Myocyte (in vitro differentiated cells): ENCODE results near the gene PAM. TPM values are rescaled to one million over a fixed set of nuclear protein-coding genes. Genes with fewer than 3 reads are reported as not detected.

ENCODE experiments used
- DNase-seq: peaks from one replicate; pipeline ENCODE4 v3.0.0-alpha.2; 2012; ENCODE audit warnings: low read depth
- total RNA-seq: library from RNA; depleted of rRNA; stranded (reverse); fragments of >200 nt; gene quantifications from 2 replicates; pipeline ENCODE4 v1.2.3, GENCODE V29; 2014

PAM gene
- total RNA-seq, 1 donor from 2014 or later: 319 TPM

DNA sequence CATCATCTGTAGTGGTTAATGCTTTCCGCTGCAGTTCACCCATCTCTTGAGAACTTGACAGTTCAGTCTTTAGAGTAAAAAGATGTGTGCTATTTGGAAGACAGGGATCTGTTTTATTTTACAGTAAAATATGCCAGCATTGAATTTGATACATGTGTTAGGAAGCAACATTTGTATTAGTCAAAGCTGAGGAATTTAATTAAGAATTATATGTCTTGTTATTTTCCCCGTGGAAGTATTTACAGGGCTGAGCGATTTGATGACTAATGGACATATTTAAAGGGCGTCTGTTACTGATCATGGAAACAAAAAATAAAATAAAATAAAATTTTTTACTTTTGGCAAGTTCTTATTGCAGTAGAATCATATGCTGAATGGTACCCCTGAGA, 101.3 kb downstream of the PAM start:
- peak; percentile 29 for DNase-seq

- DNase-seq: no peak
These were observed 102.1 kb downstream of the PAM start for GRCh38 chr5:102857076-102857818.

GRCh38 chr5:102858221-102858620, 103.1 kb downstream of the PAM start:
- DNase-seq: no peak

DNA sequence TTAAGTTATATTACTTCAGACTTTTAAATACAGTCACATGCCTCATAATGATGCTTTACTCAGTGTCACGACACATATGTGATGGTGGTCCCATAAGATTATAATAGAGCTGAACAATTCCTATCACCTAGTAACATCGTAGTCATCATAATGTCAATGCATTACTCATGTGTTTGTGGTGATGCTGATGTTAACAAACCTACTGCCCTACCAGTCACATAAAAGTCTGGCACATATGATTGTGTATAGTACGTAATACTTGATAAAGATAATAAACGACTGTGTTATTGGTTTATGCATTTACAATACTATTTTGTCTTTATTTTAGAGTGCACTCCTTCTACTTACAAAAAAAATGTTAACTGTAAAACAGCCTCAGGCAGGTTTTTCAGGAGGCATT, 103.7 kb downstream of the PAM start:
- no peak for DNase-seq

GRCh38 chr5:102860035-102860434, 104.9 kb downstream of the PAM start:
- no peak for DNase-seq

- no peak for DNase-seq
These were observed 108.0 kb downstream of the PAM start for GRCh38 chr5:102863058-102863457.

- peak; percentile 24 for DNase-seq
These were observed 108.9 kb downstream of the PAM start for GRCh38 chr5:102863764-102864560.

DNA sequence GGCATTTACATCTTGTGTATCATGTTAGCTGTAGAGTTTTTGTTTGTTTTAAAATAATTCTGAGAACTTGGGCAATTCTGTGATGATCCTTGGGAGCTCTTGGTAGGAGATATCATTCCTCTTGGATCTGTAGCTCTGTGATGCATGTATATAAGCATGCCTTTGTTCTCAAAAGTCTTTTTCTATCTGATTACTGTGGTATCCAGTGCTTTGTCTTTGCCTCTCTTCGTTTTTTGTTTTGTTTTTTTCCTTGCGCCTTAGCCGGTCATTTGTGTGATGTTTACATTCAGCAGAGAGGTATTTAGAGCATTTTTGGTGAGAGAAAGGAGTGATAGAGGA, 110.0 kb downstream of the PAM start:
- no peak for DNase-seq

GRCh38 chr5:102865510-102866236, 110.6 kb downstream of the PAM start:
- peak; percentile 92 for DNase-seq

GRCh38 chr5:102866237-102866600, 111.1 kb downstream of the PAM start:
- DNase-seq: no peak

DNA sequence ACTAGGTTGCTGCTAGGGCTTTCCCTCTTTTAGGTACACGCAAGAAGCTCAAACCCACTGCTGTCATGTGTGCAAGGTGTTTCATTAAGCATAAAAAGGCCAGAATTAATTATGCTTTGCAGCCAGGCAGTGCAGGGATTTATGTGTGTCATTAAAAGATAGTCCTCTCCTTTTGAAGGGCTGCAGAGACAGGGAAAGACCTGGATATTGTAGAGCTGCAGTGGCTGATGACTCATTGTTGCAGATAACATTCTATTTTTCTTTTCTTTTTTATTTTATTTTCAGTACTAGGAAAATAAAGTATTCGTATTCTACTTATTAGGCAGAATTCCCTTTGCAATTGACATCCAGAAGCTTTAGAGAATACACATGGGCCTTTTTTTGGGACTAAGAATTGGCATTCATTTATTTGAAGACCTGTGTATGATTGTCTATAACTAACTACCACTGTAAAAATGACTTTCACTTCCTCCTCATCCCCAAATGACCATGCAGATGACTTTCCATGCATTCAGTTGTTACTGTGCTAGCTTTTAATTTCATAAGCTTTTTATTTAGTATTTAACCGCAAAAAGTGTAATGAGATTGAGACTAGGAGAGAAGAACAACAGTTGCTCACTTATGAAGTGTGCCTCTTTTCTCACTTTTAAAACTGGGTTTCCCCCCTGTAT, 113.0 kb downstream of the PAM start:
- peak; percentile 18 for DNase-seq

GRCh38 chr5:102869230-102869629, 114.1 kb downstream of the PAM start:
- no peak for DNase-seq

DNA sequence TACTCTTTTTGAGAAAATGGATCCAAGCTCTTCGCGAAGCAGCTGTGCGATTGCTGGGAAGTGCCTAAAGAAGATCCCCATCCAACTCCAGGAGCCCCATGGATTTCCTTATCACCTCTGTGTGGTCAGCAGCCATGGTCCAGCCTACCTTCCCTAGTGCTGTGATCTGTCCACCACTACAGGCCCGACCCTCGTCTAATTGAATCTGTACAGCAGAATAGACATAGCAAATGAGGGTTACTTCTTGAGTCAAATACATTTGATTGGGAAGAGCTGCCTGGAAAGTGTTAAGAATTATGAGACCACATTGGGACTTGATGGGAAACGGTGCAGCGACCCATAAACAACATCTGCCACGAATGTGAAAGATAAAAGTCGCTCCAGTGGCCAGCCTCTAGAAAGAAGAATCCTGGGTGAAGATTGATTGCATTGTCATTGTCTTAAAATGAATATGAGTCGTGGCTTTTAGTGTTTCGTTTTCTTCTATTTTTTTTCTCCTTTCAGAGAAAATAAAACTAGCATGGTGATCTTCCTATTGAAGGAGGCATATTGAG, 118.4 kb downstream of the PAM start:
- no peak for DNase-seq

DNA sequence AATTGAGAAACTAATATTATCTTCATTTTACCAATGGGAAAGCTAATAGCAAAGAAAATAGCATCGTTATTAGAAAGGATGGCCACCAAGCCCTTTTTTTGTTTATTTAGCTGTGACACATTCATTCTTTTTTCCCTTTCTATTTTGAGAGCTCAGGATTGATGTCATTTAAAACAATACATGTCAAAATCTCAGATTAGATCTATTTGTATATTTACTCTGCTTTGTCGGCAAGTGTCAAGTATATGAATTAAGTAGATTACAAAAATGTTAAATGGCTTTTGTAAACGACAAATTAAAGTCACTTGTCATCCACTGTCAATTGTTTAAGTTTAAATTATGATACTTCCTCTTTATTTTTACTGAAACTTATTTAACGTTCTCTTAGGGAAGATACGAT, 118.9 kb downstream of the PAM start:
- DNase-seq: no peak

DNA sequence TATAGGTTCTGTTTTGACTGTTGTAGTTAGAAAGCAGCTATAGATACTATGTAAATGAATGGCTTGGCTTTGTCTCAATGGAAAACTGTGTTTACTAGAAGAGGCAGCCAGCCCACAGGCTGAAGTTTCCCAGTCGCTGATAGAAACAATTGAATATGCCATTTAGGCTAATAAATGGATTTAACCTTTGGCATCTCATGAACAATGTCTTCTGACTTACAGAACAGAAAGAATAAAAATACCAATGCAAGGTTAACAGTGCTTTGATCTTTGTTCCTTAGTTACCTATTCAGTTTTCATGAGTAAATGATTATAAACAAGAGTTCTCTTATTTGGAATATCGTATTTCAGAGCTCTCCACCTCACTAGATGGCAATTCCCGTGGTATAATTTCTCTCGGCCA, 120.6 kb downstream of the PAM start:
- DNase-seq: no peak

DNA sequence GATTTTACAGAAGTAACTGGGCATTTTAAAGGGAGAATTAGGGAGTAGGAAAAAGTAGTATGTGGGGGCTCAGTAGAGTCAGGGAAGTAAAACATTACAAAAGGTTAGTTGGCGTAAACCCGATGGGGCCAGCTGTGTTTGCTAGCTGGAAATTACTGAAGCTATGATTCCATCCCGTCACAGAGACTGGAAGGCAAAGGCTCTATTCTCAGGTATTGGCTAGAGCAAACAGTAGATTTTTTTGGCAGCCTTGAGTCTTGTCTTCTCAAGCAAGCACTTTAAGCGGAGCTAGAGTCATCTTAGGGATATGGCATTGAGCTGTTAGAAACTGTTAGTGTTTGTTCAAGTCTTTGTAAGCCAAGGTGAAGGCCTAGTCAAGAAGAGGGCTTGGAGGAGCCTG, 121.5 kb downstream of the PAM start:
- no peak for DNase-seq

DNA sequence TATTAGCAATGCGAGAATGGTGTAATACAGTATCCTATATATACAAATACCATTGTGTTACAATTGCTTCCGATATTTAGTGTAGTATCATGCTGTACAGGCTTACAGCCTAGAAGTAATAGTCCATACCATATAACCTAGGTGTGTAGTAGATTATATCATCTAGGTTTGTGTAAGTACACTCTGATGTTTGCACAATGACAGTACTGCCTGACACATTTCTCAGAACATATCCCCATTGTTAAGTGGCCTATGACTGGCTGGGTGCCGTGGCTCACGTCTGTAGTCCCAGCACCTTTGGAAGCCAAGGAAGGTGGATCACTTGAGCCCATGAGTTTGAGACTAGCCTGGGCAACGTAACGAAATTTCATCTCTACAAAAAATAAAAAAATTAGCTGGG, 124.6 kb downstream of the PAM start:
- no peak for DNase-seq

DNA sequence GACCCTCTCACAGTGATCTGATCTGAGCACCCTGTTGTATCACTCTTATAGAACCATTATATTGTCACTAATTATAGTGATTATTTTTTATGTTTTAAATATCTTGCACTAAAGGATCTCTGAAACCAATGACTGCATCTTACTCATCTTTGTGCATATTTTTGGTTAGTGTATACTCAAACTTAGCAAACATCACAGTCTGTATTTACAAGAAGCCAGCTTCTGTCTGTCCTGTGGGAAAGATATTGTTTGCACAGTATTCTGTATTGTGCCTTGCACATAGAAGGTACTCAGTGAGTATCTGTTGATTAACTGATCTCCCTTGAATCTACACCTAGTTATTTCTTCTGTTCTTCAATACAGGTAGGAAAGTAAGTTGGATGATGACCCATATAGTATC, 131.5 kb downstream of the PAM start:
- no peak for DNase-seq

DNA sequence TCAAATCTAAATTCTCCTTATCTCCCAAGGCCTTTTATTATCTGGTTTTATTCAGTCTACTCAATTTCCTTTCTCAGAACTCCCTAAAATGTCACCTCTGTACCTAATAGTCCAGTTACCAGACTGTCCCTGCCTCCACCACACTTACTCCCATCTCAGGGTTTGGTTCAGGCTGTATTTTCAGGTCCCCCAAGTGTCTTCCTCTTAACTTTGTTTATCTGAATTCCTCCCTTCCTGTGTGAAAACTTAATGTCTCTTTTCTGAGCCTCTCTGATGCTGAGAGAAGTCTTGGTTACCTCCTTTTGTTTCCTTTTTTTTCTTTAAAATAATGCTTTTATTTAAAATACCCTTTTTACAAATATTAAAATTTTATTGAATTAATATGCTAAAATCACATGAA, 133.4 kb downstream of the PAM start:
- no peak for DNase-seq

DNA sequence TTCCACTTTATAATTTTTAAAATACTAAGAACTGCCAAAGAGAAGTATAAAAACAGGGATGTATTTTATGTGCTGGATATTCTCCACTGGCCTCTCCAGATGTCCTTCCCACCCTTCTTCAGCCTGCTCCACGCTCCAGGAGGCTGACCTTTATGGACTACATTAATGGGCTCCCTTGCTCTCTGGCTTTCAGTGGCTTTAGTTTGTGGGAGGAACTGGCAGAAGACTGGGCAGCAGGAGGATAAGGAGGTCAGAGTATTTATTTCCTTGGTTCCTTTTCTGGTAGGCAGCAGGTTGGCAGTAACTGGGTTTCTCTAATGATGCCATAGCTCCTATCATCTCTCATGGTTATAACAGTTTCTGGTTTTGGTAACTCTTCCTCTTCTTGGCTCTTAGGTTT, 133.9 kb downstream of the PAM start:
- no peak for DNase-seq

GRCh38 chr5:102890133-102890532, 135.0 kb downstream of the PAM start:
- DNase-seq: no peak

GRCh38 chr5:102891175-102891574, 136.1 kb downstream of the PAM start:
- no peak for DNase-seq
